K562 (cell line): Measurements from ENCODE around the gene NHSL2. TPM values are rescaled to one million over a fixed set of nuclear protein-coding genes. Genes with fewer than 3 reads are reported as not detected.

Experiments used
- ATAC-seq: fragments of 200-7000 bp; cut with Tn5 transposase; 3 replicates; pipeline ENCODE4 v1.9.1; 2020; ENCODE audit warnings: moderate library complexity
- BruUV-seq: library from RNA; stranded (reverse); fragments of 400-500 nt; replicated peaks from 2 replicates; lab custom pipeline; 2021; lab: Mats Ljungman, UMichigan
- CTCF ChIA-PET: fragments of 300-600 bp; formaldehyde crosslinking; extraction: SDS; loops from one replicate; lab custom pipeline; 2021; ENCODE audit warnings: low intra/inter-chr PET ratio; lab: Yijun Ruan, JAX
- POLR2A ChIA-PET: fragments of 300-600, 350-650 bp; sonication (Branson Sonifier 250); formaldehyde crosslinking; extraction: SDS; loops from one replicate; lab custom pipeline; 2021; ENCODE audit warnings: antibody characterized with exemption, inconsistent platforms; lab: Yijun Ruan, JAX
- DNase-seq, 4 experiments: peaks; one replicate each; pipeline versions ENCODE4 v3.0.0 to v3.0.0-alpha.2; 2011 to 2018; ENCODE audit warnings: low spot score in 3 of 4, mixed read lengths in 3 of 4; ENCODE audit errors: extremely low read depth in 1 of 4
- FAIRE-seq: peaks from 2 replicates; lab custom pipeline; 2011; peaks lifted over from hg19 to GRCh38; lab: Jason Lieb, UNC
- H2AFZ ChIP-seq: 2 replicates; pipeline ENCODE4 v1.6.0; 2011; ENCODE audit warnings: low read depth, low read length, control low read depth, inconsistent platforms
- H3K27ac ChIP-seq: fragments of 200-600 bp; 3 replicates; pipeline ENCODE4 v1.8.0; 2011; ENCODE audit warnings: low read depth, mild to moderate bottlenecking, control low read depth, inconsistent platforms, low read length, moderate library complexity, mixed read lengths; ENCODE audit errors: extremely low read depth
- H3K27me3 ChIP-seq, 2 experiments: fragments of 300-600 bp in 1 of 2; 2 replicates in 1 of 2; 3 replicates in 1 of 2; pipeline versions ENCODE4 v1.6.0 to v1.8.0; 2011; ENCODE audit warnings: inconsistent platforms in 2 of 2, low read length in 2 of 2, mild to moderate bottlenecking in 1 of 2, mixed read lengths in 1 of 2, moderate library complexity in 1 of 2; ENCODE audit not compliant: control insufficient read depth in 2 of 2, insufficient read depth in 2 of 2
- H3K36me3 ChIP-seq: fragments of 300-600 bp; 3 replicates; pipeline ENCODE4 v1.8.0; 2011; ENCODE audit warnings: mild to moderate bottlenecking, low read length, inconsistent platforms; ENCODE audit not compliant: control insufficient read depth, insufficient read depth
- H3K4me1 ChIP-seq, 2 experiments: fragments of 200-600 bp in 1 of 2; replicated peaks in 1 of 2; 2 replicates in 1 of 2; 3 replicates in 1 of 2; pipeline versions ENCODE4 v1.5.1 to v1.8.0; 2011; ENCODE audit warnings: inconsistent platforms in 2 of 2, low read length in 2 of 2, mild to moderate bottlenecking in 1 of 2, mixed read lengths in 1 of 2, moderate library complexity in 1 of 2; ENCODE audit not compliant: control insufficient read depth in 2 of 2, insufficient read depth in 2 of 2
- H3K4me2 ChIP-seq: 2 replicates; pipeline ENCODE4 v1.6.1; 2011; ENCODE audit warnings: low read length, control low read depth, inconsistent platforms, mixed read lengths; ENCODE audit not compliant: insufficient read depth
- H3K4me3 ChIP-seq: fragments of 200-600 bp; sonication (generic), shearing (Covaris generic); 2 replicates; pipeline ENCODE4 v1.5.1; 2016; ENCODE audit warnings: control low read depth, inconsistent platforms
- H3K79me2 ChIP-seq: fragments of 200-600 bp; 3 replicates; pipeline ENCODE4 v1.8.0; 2011; ENCODE audit warnings: low read length, inconsistent platforms; ENCODE audit not compliant: control insufficient read depth, insufficient read depth
- H3K9ac ChIP-seq, 2 experiments: 2 replicates each; pipeline versions ENCODE4 v1.6.0 to v1.6.1; 2011; ENCODE audit warnings: low read depth in 2 of 2, low read length in 2 of 2, control low read depth in 1 of 2, inconsistent platforms in 1 of 2, mild to moderate bottlenecking in 1 of 2, mixed read lengths in 1 of 2; ENCODE audit not compliant: insufficient read depth in 1 of 2
- H3K9me1 ChIP-seq: one replicate; pipeline ENCODE4 v1.6.0; 2011; ENCODE audit warnings: inconsistent platforms, mild to moderate bottlenecking, low read length, moderate library complexity; ENCODE audit not compliant: control insufficient read depth, insufficient read depth
- H3K9me3 ChIP-seq: replicated peaks from 2 replicates; pipeline ENCODE4 v1.5.1; 2011; ENCODE audit warnings: low read depth, low read length, inconsistent platforms; ENCODE audit not compliant: control insufficient read depth, insufficient read depth
- H4K20me1 ChIP-seq: replicated peaks from 2 replicates; pipeline ENCODE4 v1.6.1; 2011; ENCODE audit warnings: low read length, inconsistent platforms, mixed read lengths; ENCODE audit not compliant: control insufficient read depth, insufficient read depth
- CEBPZ ChIP-seq: fragments of 150-350 bp; IDR thresholded peaks from 2 replicates; pipeline ENCODE4 v1.6.1; 2014; ENCODE audit warnings: low read depth, mild to moderate bottlenecking, low read length, borderline replicate concordance
- E2F3 ChIP-seq: fragments of 250-450 bp; sonication (Bioruptor Pico); IDR thresholded peaks from 2 replicates; pipeline ENCODE4 v1.4.0; 2020; ENCODE audit warnings: mild to moderate bottlenecking
- LCOR ChIP-seq: sonication (generic); formaldehyde crosslinking; IDR thresholded peaks from 2 replicates; pipeline ENCODE4 v1.8.0; 2022; ENCODE audit warnings: mild to moderate bottlenecking, missing genetic modification reagents
- MAFG ChIP-seq: fragments of 450-650 bp; conservative IDR thresholded peaks from 2 replicates; pipeline ENCODE4 v1.6.1; 2016; ENCODE audit warnings: missing genetic modification characterization, missing compliant biosample characterization
- MEIS2 ChIP-seq: fragments of 450-650 bp; IDR thresholded peaks from 2 replicates; pipeline ENCODE4 v1.6.1; 2014; ENCODE audit warnings: mild to moderate bottlenecking; ENCODE audit not compliant: partially characterized antibody
- PBX2 ChIP-seq, 2 experiments: IDR thresholded peaks in 1 of 2; conservative IDR thresholded peaks in 1 of 2; 2 replicates each; pipeline ENCODE4 v1.6.1; 2016; ENCODE audit warnings: low read depth in 2 of 2, mild to moderate bottlenecking in 1 of 2, missing compliant biosample characterization in 1 of 2, missing genetic modification characterization in 1 of 2, moderate library complexity in 1 of 2
- PCBP2 ChIP-seq: fragments of 200-400 bp; formaldehyde crosslinking; IDR thresholded peaks from 2 replicates; pipeline ENCODE4 v1.6.1; 2018; ENCODE audit warnings: low read length, low read depth, mild to moderate bottlenecking, moderate library complexity; ENCODE audit not compliant: poor library complexity, severe bottlenecking
- POU5F1 ChIP-seq: fragments of 150-350 bp; IDR thresholded peaks from 2 replicates; pipeline ENCODE4 v1.6.1; 2014; ENCODE audit warnings: borderline replicate concordance, low read length, low read depth, mild to moderate bottlenecking; ENCODE audit not compliant: partially characterized antibody
- PREB ChIP-seq: sonication (generic); formaldehyde crosslinking; IDR thresholded peaks from 2 replicates; pipeline ENCODE4 v1.8.1; 2023; ENCODE audit warnings: mild to moderate bottlenecking, missing genetic modification reagents
- SIX5 ChIP-seq, 2 experiments: IDR thresholded peaks; 2 replicates each; pipeline ENCODE4 v1.6.1; 2011; ENCODE audit warnings: low read length in 2 of 2, borderline replicate concordance in 1 of 2, low read depth in 1 of 2, mild to moderate bottlenecking in 1 of 2, moderate library complexity in 1 of 2; ENCODE audit not compliant: insufficient read depth in 1 of 2
- SLC30A9 ChIP-seq: fragments of 250-450 bp; sonication (Bioruptor Pico); IDR thresholded peaks from 2 replicates; pipeline ENCODE4 v1.8.0; 2022; ENCODE audit warnings: mild to moderate bottlenecking, moderate library complexity
- TEAD1 ChIP-seq, 2 experiments: fragments of 450-650 bp in 1 of 2; sonication (generic) in 1 of 2; formaldehyde crosslinking; IDR thresholded peaks; 2 replicates each; pipeline versions ENCODE4 v1.4.0 to v1.8.0; 2020 to 2022; ENCODE audit warnings: mild to moderate bottlenecking in 2 of 2, missing genetic modification reagents in 1 of 2
- THRA ChIP-seq: fragments of 450-650 bp; IDR thresholded peaks from 2 replicates; pipeline ENCODE4 v1.6.1; 2017; ENCODE audit warnings: mild to moderate bottlenecking, moderate library complexity
- WGBS: fragments of 100-300 bp; shearing (Covaris generic); methylation state at CpG from one replicate; pipeline ENCODE4 v1.1.6; 2016; ENCODE audit warnings: low coverage, mixed read lengths; ENCODE audit not compliant: insufficient coverage; ENCODE audit errors: missing lambda C conversion rate; 5-methylcytosine and 5-hydroxymethylcytosine counted together
- in situ Hi-C: fragments of 300-500 bp; cut with MboI; formaldehyde crosslinking; loops from 4 replicates; pipeline ENCODE4 v1.15.0; 2018; ENCODE audit warnings: inconsistent platforms, mixed read lengths
- intact Hi-C: fragments of 100-400 bp; cut with micrococcal nuclease; formaldehyde crosslinking; loops from 2 replicates; pipeline ENCODE4 v1.14.2; 2022
- polyA plus RNA-seq, 8 experiments: library from polyadenylated mRNA; depleted of rRNA in 4 of 8; stranded (reverse) in 5 of 8; unstranded in 3 of 8; fragments of >200 nt; fragmentation: Nextera tagmentation in 2 of 8; fragmentation: Illumina TruSeq in 1 of 8; extraction: Ambion mirVana in 2 of 8; extraction: Trizol in 1 of 8; gene quantifications; 2 replicates each; pipeline versions ENCODE4 v1.2.1 to v1.2.3, GENCODE V29; 2011 to 2014; ENCODE audit warnings: inconsistent platforms in 1 of 8, missing spikeins in 1 of 8
- total RNA-seq, 7 experiments: library from RNA; depleted of rRNA in 6 of 7; stranded (reverse); fragments of >200 nt in 6 of 7; fragmentation: Illumina TruSeq in 2 of 7; extraction: Trizol in 2 of 7; gene quantifications; 2 replicates each; pipeline versions ENCODE4 v1.2.1 to v1.2.3, GENCODE V29; 2011 to 2021; ENCODE audit warnings: low replicate concordance in 1 of 7

The NHSL2 gene
- total and polyA plus RNA-seq, 9 of the 15 experiments (the other 6 are each of a cell fraction or from before 2014, with no cell fraction given) = 0.02 TPM; not detected in 8

GRCh38 chrX:72037601-72038000 is 127.0 kb downstream of the NHSL2 start:
- H3K4me2 ChIP-seq = no peak overlapping the region
- H3K4me1 ChIP-seq = no peaks in the 10 kb centered on the region
- no peak overlapping the region for H3K9ac ChIP-seq
- CTCF ChIA-PET = no interaction called here
- H3K27ac ChIP-seq = no peak overlapping the region
- no peaks in the 10 kb centered on the region for H3K9me3 ChIP-seq
- ATAC-seq = no peak
- no TSS peak for BruUV-seq
- 0% methylated on average over 2 of the region's 2 CpGs for WGBS
- FAIRE-seq = no peak
- in situ Hi-C loops (no loop called here), intact Hi-C loops (no loop called here)
- DNase-seq = no peak
- no peaks in the 10 kb centered on the region for H3K9me1 ChIP-seq
- H3K27me3 ChIP-seq = peaks cover 0 to 17% of the 10 kb centered on the region in 2 experiments; a peak in 2 of 5 replicates
- H3K36me3 ChIP-seq = no peaks in the 10 kb centered on the region
- POLR2A ChIA-PET = interaction anchor here (0.7 kb wide), 1 partner anchor 35 kb away, joined by 3 read pairs; no protein-coding TSS in a partner anchor
- H3K79me2 ChIP-seq = no peaks in the 10 kb centered on the region
- H2AFZ ChIP-seq = no peak overlapping the region
- no peaks in the 10 kb centered on the region; the same call in 1 of the 2 replicates for H4K20me1 ChIP-seq
- no peak overlapping the region for H3K4me3 ChIP-seq
- TF ChIP-seq TEAD1 (CRISPR knock-in tag; IDR thresholded peaks at IDR 0.05) (no peak), POU5F1 (no peak), CEBPZ (no peak), MAFG (no peak), MEIS2 (no peak), PREB (CRISPR knock-in tag) (no peak), SLC30A9 (CRISPR knock-in tag) (no peak), SIX5 (IDR thresholded peaks at IDR 0.05; ENCODE audit: borderline replicate concordance in 1 of 2, insufficient read depth in 1 of 2, low read depth in 1 of 2, low read length in 2 of 2) (no peak), PCBP2 (no peak), PBX2 (CRISPR knock-in tag; IDR thresholded peaks at IDR 0.05; ENCODE audit: low read depth) (no peak), PBX2 (tag; conservative IDR thresholded peaks at IDR 0.05; ENCODE audit: low read depth) (no peak), LCOR (no peak), THRA (no peak), E2F3 (CRISPR knock-in tag) (no peak)
